HG02759 (cell line): ENCODE measurements around the gene CTDSP2.
"Not testable (repeated sequence)": the region's sequence is repeated elsewhere in the genome, so short reads cannot be mapped to it uniquely, and the experiment has no call there.

Experiments
- ATAC-seq: cut with Tn5 transposase; IDR thresholded peaks from one replicate; pipeline ENCODE4 v1.9.1; 2021; ENCODE audit warnings: mild to moderate bottlenecking, moderate library complexity; ENCODE audit not compliant: unreplicated experiment

Gene CTDSP2

GRCh38 chr12:57783861-57784260 lies 62.7 kb downstream of the CTDSP2 start:
- ATAC-seq: no peak

GRCh38 chr12:57783466-57783801 lies 63.1 kb downstream of the CTDSP2 start:
- no peak for ATAC-seq

GRCh38 chr12:57782608-57783465 lies 63.7 kb downstream of the CTDSP2 start, which contains the start of gene TSFM:
Gene TSFM (plus strand): TSS chr12:57782787. CDS start chr12:57782802, 15 bp downstream.
- peak; percentile 86 for ATAC-seq

GRCh38 chr12:57782243-57782607 lies 64.3 kb downstream of the CTDSP2 start:
- no peak for ATAC-seq

GRCh38 chr12:57781801-57782200 lies 64.7 kb downstream of the CTDSP2 start:
- no peak for ATAC-seq

- no peak for ATAC-seq
These were observed 65.3 kb downstream of the CTDSP2 start for GRCh38 chr12:57781244-57781643.

GRCh38 chr12:57780284-57780897 lies 66.1 kb downstream of the CTDSP2 start:
- ATAC-seq: no peak

- ATAC-seq: no peak
These were observed 66.8 kb downstream of the CTDSP2 start for GRCh38 chr12:57779736-57780135.

- no peak for ATAC-seq
These were observed 68.6 kb downstream of the CTDSP2 start for GRCh38 chr12:57777911-57778310.

- ATAC-seq: no peak
These were observed 69.2 kb downstream of the CTDSP2 start for GRCh38 chr12:57777367-57777766.

- ATAC-seq: no peak
These were observed 70.3 kb downstream of the CTDSP2 start for GRCh38 chr12:57776247-57776587.

- no peak for ATAC-seq
These were observed 70.8 kb downstream of the CTDSP2 start for GRCh38 chr12:57775563-57776246.

GRCh38 chr12:57775044-57775443 lies 71.5 kb downstream of the CTDSP2 start:
- no peak for ATAC-seq

GRCh38 chr12:57774634-57775033 lies 71.9 kb downstream of the CTDSP2 start:
- not testable (repeated sequence) for ATAC-seq

- ATAC-seq: no peak
These were observed 73.9 kb downstream of the CTDSP2 start, which contains the start of gene EEF1AKMT3 for GRCh38 chr12:57772429-57773322. Gene EEF1AKMT3 (plus strand): TSS chr12:57772614. CDS start chr12:57772725, 111 bp downstream.

GRCh38 chr12:57771873-57772428 lies 74.6 kb downstream of the CTDSP2 start, which contains the start of gene METTL1:
Gene METTL1 (minus strand): TSS chr12:57772105. CDS start chr12:57772083, 22 bp downstream.
- peak; percentile 82 for ATAC-seq

- ATAC-seq: peak; percentile 79
These were observed 75.2 kb downstream of the CTDSP2 start for GRCh38 chr12:57771236-57771872.

GRCh38 chr12:57770734-57771133 lies 75.8 kb downstream of the CTDSP2 start:
- ATAC-seq: no peak
